GM21423 (cell line): ENCODE measurements around the gene PLXNA3.

Source experiments
- ATAC-seq: cut with Tn5 transposase; IDR thresholded peaks from one replicate; pipeline ENCODE4 v1.9.1; 2021; ENCODE audit warnings: mild to moderate bottlenecking, moderate library complexity; ENCODE audit not compliant: unreplicated experiment

The PLXNA3 gene

GRCh38 chrX:154434394-154435168 is 23.5 kb upstream of the PLXNA3 start:
- ATAC-seq: no peak

DNA sequence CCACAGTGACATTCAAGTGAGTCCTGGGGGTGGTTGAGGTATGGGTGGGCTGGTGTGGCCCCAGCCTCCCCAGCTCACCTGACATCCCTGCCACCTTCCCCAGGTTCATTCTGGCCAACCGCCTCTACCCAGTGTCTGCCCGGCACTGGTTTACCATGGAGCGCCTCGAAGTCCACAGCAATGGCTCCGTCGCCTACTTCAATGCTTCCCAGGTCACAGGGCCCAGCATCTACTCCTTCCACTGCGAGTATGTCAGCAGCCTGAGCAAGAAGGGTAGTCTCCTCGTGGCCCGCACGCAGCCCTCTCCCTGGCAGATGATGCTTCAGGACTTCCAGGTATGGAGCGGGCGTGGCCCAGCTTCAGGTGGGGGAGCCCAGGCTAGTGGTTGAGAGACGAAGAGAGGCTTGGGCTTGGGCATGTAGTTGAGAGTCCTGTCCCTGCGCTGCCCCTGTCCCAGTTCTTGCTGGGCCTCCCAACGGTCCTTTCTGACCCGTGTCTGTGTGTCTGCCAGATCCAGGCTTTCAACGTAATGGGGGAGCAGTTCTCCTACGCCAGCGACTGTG is 22.8 kb upstream of the PLXNA3 start:
- ATAC-seq: no peak

- ATAC-seq: peak; percentile 65
These were observed 21.6 kb upstream of the PLXNA3 start for GRCh38 chrX:154436374-154436982.

- peak; percentile 33 for ATAC-seq
These were observed 20.9 kb upstream of the PLXNA3 start, which contains the start of gene GDI1 for GRCh38 chrX:154436983-154437752. Gene GDI1 (plus strand): TSS chrX:154437154. CDS start chrX:154437255, 101 bp downstream.

- no peak for ATAC-seq
These were observed 19.8 kb upstream of the PLXNA3 start for GRCh38 chrX:154437971-154438893.

DNA sequence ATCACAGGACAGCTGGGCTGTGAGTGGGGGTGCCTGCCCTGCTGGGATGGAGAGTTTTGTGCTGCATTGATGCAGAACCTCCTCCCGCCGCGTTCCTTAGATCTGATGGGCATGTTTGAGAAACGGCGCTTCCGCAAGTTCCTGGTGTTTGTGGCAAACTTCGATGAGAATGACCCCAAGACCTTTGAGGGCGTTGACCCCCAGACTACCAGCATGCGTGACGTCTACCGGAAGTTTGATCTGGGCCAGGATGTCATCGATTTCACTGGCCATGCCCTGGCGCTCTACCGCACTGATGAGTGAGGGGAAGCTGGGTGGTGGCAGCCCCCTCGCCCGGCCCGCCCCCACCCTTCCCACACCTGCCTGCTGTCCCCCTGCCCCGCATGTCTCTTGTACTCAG is 18.2 kb upstream of the PLXNA3 start:
- no peak for ATAC-seq

DNA sequence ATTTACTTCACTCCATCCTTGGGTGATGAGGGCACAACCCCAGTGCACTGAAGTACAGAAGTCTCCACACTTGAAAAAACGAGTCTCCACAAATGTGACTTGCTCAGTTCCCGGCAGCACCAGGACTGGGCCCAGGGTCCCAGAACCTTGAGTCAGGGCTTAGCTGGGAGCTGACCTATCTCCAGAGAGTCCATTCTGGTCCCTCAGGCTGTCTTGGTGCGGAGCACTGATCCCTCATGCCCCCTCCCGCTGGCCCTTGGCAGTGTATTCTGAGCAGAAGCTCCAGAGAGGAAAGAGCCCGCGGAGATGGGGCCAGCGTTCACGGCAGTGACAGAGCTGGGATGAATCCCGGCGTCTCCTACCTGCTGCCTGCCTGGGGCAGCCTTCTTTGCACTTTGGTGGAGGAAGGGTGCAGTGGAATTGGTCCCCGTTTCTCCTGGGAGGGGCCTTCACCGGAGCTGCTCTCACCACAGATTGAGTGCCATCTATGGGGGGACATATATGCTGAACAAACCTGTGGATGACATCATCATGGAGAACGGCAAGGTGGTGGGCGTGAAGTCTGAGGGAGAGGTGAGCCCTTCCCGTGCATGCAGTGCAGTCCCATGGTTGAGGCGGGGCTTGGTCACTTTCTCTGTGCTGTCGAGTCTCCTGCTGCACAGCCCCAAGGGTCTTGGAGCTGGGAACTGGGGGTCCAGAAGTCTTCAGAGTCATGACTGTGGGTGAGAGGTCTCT is 17.3 kb upstream of the PLXNA3 start:
- ATAC-seq: no peak

DNA sequence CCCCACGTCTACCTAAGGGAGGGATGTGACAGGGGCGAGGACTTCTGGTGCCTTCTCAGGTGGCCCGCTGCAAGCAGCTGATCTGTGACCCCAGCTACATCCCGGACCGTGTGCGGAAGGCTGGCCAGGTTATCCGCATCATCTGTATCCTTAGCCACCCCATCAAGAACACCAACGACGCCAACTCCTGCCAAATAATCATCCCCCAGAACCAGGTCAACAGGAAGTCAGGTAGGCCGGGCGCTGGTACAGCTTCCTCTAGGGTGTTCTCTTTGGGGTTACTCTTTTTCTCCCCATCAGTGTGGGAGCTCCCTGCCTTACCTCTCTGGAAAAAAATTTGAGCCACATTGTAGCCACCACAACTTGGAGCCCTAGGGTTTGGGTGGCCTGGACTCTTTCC is 16.5 kb upstream of the PLXNA3 start:
- ATAC-seq: no peak

DNA sequence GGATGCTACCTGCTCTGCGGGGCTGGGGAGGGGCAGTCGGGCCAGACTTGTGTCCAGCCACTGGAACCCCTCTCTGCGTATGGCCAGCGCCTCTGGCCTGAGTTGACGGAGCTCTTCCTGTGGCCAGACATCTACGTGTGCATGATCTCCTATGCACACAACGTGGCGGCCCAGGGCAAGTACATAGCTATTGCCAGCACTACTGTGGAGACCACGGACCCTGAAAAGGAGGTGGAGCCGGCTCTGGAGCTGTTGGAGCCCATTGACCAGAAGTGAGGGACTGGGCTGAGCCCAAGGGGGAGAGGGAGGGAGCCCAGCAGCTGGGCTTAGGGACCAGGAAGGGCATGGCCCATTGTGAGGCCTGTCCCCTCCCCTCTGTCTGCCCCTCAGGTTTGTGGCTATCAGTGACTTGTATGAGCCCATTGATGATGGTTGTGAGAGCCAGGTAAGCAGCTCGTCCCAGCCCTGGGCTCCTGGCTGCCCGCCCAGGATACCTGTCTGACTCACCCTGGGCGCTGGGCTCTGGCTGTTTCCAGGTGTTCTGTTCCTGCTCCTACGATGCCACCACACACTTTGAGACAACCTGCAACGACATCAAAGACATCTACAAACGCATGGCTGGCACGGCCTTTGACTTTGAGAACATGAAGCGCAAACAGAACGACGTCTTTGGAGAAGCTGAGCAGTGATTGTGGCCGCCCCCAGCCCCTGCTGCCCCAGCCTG is 15.9 kb upstream of the PLXNA3 start:
- no peak for ATAC-seq

DNA sequence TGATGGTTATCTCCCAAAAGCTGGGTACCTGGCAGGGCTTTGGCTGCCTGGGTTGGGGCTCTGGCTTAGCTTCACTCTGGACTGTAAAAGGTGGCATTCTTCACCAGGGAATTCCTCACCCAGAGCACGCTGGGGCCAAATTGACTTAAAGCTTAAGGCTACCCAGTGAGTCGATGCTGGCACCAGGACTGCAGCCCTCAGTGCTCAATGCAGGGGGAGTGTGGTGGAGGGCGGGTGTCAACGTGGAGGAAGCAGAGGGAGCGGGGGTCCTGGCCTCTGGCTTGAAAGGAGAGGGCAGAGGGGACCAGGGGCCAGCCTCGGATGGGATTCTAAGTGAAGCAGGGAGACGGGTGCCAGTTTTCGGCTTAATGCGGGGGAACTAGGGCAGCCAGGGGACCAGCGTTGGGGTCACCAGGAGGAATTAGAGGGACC is 14.6 kb upstream of the PLXNA3 start:
- peak; percentile 8 for ATAC-seq

DNA sequence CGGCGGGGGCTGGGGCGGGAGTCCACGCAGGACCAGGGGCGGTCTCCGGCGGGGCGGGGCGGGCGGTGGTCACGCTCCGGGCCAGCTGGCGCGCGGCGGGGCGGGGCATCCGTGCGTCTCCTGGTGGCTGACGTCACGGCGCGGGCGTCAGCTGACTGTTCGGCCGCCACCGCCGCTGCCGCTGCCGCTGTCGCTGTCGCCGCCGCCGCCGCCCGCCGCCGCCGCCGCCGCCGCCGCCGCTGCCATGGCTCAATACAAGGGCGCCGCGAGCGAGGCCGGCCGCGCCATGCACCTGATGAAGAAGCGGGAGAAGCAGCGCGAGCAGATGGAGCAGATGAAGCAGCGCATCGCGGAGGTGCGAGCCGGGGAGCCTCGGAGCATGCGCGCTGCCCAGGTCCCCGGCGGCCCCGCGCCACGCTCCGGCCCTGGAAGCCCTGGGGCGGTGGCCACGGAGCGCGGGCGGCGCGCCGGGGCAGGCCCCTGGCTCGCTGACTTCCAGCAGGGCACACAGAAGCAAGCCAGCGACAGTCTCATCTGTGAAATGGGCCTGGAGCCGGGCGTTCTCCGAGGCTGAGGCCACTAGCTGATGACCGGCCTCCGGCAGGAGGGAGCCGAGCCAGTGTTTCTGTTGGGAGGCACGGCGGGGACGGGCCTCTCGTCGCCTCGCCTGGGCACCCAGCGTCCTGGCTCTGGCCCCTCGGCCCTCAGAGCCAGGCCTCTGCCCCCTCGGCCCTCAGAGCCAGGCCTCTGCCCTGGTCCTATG is 13.9 kb upstream of the PLXNA3 start, which contains the start of gene FAM50A:
TSS of gene FAM50A (plus strand) at position 150 of the 763 bp plus-strand sequence. CDS start at position 245, 95 bp downstream.
- ATAC-seq: peak; percentile 76

DNA sequence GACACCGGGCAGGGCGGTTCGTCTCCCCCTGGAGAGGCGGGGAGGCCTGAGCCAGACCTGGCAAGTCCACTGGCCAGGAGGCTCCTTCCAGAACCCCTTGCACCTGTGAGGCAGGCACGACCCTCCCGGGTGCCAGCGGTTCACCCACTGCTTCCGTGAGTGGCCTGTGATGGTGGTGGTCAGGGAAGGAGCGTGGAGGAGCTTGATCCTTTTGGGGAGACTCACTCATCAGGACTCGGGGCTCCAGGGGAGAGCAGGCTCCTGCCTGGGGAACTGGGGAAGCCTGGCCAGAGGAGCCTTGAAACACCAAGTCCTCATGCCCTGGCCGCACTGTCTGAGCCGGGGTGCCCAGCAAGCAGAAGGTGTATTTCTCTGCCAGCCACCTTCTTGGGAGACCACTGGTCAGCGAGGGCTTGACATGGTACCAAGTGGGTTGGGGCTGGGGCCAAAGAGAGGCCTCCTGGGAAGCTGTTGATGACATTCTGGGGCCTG is 13.3 kb upstream of the PLXNA3 start:
- ATAC-seq: no peak

- ATAC-seq: no peak
These were observed 12.3 kb upstream of the PLXNA3 start for GRCh38 chrX:154445776-154446175.

GRCh38 chrX:154446430-154446829 is 11.7 kb upstream of the PLXNA3 start:
- no peak for ATAC-seq

GRCh38 chrX:154448484-154448883 is 9.6 kb upstream of the PLXNA3 start:
- no peak for ATAC-seq

DNA sequence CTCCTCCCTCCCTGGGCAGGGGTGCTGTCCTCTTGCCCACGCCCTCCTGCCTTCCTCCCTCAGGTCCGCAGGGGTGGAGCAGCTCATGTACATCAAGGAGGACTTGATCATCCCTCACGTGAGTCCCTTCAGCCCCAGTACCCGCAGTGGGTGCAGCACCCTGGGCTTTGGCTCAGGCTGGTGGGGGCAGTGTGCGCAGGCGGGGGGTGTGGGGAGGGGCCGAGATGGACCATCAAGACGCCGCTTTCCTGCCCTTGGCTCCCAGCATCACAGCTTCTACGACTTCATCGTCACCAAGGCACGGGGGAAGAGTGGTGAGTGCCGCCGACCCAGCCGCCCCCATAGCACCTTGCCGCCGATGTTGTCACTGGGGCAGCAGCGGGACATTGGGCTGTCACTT is 8.5 kb upstream of the PLXNA3 start:
- ATAC-seq: no peak

DNA sequence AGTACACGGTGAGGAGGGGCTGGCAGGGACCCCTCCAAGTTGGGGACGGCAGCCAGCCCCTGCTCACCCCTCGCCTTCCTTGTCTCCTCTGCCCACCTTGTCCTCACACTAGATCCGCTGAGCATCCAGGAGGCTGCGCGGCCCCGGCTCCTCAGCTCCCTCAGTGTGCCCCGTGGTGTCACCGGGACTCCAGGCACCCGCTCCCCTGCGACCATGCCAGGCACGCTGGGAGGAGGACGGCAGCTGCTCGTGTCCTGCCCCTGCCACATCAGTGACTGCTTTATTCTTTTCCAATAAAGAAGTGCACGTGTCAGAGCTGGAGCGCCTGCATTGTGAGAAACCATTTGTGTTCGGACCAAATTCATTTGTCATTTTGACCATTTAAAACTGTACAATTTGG is 7.8 kb upstream of the PLXNA3 start:
- ATAC-seq: no peak

- no peak for ATAC-seq
These were observed 5.3 kb upstream of the PLXNA3 start for GRCh38 chrX:154452823-154453222.
